Measurements from ENCODE around the gene ABCA4. TPM values are rescaled to one million over a fixed set of nuclear protein-coding genes. Genes with fewer than 3 reads are reported as not detected.

Gene ABCA4
- total and polyA plus RNA-seq, 2 of the 8 experiments (the other 6 are each of a cell fraction or from before 2014, with no cell fraction given), result 0.06 TPM; not detected in 1

DNA sequence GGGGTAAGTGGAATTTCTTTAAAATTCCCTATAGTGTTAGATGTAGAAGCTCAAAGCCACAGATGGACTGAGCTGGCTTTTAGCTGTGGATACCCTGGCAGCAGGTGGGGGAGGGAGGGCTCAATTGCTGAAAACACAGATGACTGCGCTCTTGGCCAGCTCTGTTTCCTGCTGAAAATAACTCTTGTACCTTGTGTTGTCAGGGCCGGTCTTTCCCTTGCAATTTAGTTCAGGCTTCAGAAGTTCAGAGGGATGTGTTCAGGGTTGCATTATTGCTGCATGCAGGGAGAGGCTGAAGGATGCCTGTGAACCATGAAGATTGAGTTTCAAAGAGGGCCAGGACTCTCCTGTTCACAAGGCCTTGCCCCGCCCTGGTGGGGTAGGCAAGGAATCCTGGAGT, 153.6 kb downstream of the ABCA4 start (continued):
- TF ChIP-seq BACH1 (IDR thresholded peaks at IDR 0.05; ENCODE audit: low read length), result no peak
- no peak for TF ChIP-seq KDM5A (IDR thresholded peaks at IDR 0.05; ENCODE audit: low read length)
- TF ChIP-seq CTBP2 (IDR thresholded peaks at IDR 0.05; ENCODE audit: borderline replicate concordance, insufficient read depth, insufficient read length, low read length), result no peak
- no peak for TF ChIP-seq YY1 (IDR thresholded peaks at IDR 0.05; ENCODE audit: low read depth, low read length)
- TF ChIP-seq GABPA (IDR thresholded peaks at IDR 0.05; ENCODE audit: borderline replicate concordance, insufficient read depth, low read length), result no peak
- TF ChIP-seq CBX5 (IDR thresholded peaks at IDR 0.05; ENCODE audit: low read depth, low read length), result no peak
